Gastrocnemius medialis (tissue), 4 donors: ENCODE data around the gene RANBP10. TPM values are rescaled to one million over a fixed set of nuclear protein-coding genes. Genes with fewer than 3 reads are reported as not detected.

ENCODE experiments used
- ATAC-seq, 2 donors: fragments of 150-250 bp; one replicate each; pipeline ENCODE4 v1.9.1; 2016
- DNase-seq, 2 donors: peaks; one replicate each; pipeline ENCODE4 v3.0.0-alpha.2; 2019
- H3K27ac ChIP-seq, 4 donors: fragments of 200-600 bp; sonication (generic); 1 replicate in 1 of 4; 2 replicates in 3 of 4; pipeline ENCODE4 v1.5.1; 2016 to 2018; ENCODE audit warnings: mild to moderate bottlenecking in 2 of 4, moderate library complexity in 1 of 4
- H3K27me3 ChIP-seq, 3 donors: fragments of 200-600 bp; sonication (generic) in 2 of 3; 1 replicate in 1 of 3; 2 replicates in 2 of 3; pipeline versions ENCODE4 v1.5.1 to v1.6.0; 2016 to 2019; ENCODE audit warnings: mild to moderate bottlenecking in 1 of 3, moderate library complexity in 1 of 3
- H3K36me3 ChIP-seq, 2 donors: fragments of 200-600 bp; sonication (generic) in 1 of 2; one replicate each; pipeline ENCODE4 v1.5.1; 2017 to 2018
- H3K4me1 ChIP-seq, 2 donors: fragments of 200-600 bp; sonication (generic) in 1 of 2; one replicate each; pipeline ENCODE4 v1.5.1; 2016 to 2017; ENCODE audit warnings: mild to moderate bottlenecking in 2 of 2
- H3K4me3 ChIP-seq, 4 donors: fragments of 200-600 bp; sonication (generic) in 3 of 4; 1 replicate in 1 of 4; 2 replicates in 3 of 4; pipeline ENCODE4 v1.5.1; 2016 to 2019; ENCODE audit warnings: mild to moderate bottlenecking in 2 of 4
- H3K9me3 ChIP-seq, 3 donors: fragments of 200-600 bp; sonication (generic) in 2 of 3; 1 replicate in 1 of 3; 2 replicates in 2 of 3; pipeline ENCODE4 v1.5.1; 2016 to 2019
- POLR2A ChIP-seq, 2 donors: fragments of 450-650 bp; IDR thresholded peaks; one replicate each; pipeline ENCODE4 v1.6.1; 2017; ENCODE audit warnings: antibody characterized with exemption in 2 of 2, mild to moderate bottlenecking in 2 of 2, moderate library complexity in 2 of 2
- in situ Hi-C, 4 donors: fragments of 200-750 bp; cut with MboI; loops; one replicate each; pipeline versions ENCODE4 v1.15.0 to v1.8.0; 2017; ENCODE audit warnings: low sequenced_read_pairs in 4 of 4
- intact Hi-C: fragments of 100-400 bp; cut with DNase I; formaldehyde crosslinking; loops from one replicate; pipeline ENCODE4 v1.15.1; 2023; ENCODE audit warnings: low total_unique reads
- total RNA-seq, 4 donors: library from RNA; depleted of rRNA; stranded (reverse); fragments of >200 nt; gene quantifications; one replicate each; pipeline versions ENCODE4 v1.1.0 to v1.2.3, GENCODE V29; 2016
- TF ChIP-seq, protein P1 (sequence below), 5 experiments: fragments of 450-650 bp in 3 of 5; fragments of 200-600 bp in 2 of 5; sonication (generic) in 2 of 5; IDR thresholded peaks in 4 of 5; conservative IDR thresholded peaks in 1 of 5; 1 replicate in 4 of 5; 2 replicates in 1 of 5; pipeline ENCODE4 v1.5.1; 2016 to 2019; ENCODE audit warnings: antibody characterized with exemption in 5 of 5, mild to moderate bottlenecking in 3 of 5, moderate library complexity in 3 of 5

RANBP10 gene
- total RNA-seq, 4 donors from 2014 or later = 12.6 to 46.6 (median 14.8) TPM

DNA sequence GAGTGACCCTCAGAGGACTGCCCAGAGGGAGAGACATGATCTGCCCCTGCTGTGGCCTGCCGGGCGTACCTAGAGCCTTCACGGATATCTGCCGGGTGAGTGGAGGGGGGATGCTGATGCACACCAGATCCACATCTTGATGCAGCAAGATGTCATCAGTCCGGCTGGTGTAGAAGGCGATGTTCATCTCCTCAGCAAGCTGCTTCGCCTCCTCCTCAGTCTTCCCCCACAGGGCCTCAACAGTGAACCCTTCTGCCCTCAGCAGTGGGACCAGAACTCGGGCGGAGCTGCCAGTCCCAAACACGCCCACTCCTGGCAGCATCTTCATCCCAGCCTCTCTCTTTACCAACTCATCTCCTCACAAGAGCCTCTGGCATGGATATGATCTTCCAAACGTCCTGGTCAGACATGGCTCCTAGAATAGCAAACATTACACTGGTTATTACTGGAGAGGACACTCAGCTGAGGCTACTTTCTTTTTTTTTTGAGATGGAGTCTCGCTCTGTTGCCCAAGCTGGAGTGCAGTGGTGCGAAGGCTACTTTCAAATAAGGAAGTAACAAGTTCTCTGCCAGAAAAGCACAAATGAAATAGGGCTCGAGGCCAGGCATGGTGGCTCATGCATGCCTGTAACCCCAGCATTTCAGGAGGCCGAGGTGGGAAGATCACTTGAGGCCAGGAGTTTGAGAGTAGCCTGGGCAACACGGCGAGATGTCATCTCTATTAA, 120.8 kb downstream of the RANBP10 start:
- ATAC-seq = no peak
- TF ChIP-seq POLR2A (IDR thresholded peaks at IDR 0.05) = no peak
- TF ChIP-seq, protein P1, sequence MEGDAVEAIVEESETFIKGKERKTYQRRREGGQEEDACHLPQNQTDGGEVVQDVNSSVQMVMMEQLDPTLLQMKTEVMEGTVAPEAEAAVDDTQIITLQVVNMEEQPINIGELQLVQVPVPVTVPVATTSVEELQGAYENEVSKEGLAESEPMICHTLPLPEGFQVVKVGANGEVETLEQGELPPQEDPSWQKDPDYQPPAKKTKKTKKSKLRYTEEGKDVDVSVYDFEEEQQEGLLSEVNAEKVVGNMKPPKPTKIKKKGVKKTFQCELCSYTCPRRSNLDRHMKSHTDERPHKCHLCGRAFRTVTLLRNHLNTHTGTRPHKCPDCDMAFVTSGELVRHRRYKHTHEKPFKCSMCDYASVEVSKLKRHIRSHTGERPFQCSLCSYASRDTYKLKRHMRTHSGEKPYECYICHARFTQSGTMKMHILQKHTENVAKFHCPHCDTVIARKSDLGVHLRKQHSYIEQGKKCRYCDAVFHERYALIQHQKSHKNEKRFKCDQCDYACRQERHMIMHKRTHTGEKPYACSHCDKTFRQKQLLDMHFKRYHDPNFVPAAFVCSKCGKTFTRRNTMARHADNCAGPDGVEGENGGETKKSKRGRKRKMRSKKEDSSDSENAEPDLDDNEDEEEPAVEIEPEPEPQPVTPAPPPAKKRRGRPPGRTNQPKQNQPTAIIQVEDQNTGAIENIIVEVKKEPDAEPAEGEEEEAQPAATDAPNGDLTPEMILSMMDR (IDR thresholded peaks at IDR 0.05 in 4 of 5, conservative IDR thresholded peaks at IDR 0.05 in 1 of 5) = no peak
- Histone ChIP-seq H3K9me3 (no peaks in the 10 kb centered on the region), H3K4me1 (peaks cover 0 to 5% of the 10 kb centered on the region in 2 donors), H3K4me3 (no peak overlapping the region), H3K27ac (peak overlapping the region; percentile 18 to 49 (median 34)), H3K36me3 (peaks cover 0 to 11% of the 10 kb centered on the region in 2 donors), H3K27me3 (no peaks in the 10 kb centered on the region)
- intact Hi-C loops (no loop called here), in situ Hi-C loops (loop anchor here in 1 of 4 donors (25.0 kb wide), 1 partner anchor 352 kb away; no protein-coding TSS in a partner anchor)
- DNase-seq = no peak

- H3K9me3 ChIP-seq = no peaks in the 10 kb centered on the region
These were observed 122.6 kb downstream of the RANBP10 start for GRCh38 chr16:67683767-67684166.

DNA sequence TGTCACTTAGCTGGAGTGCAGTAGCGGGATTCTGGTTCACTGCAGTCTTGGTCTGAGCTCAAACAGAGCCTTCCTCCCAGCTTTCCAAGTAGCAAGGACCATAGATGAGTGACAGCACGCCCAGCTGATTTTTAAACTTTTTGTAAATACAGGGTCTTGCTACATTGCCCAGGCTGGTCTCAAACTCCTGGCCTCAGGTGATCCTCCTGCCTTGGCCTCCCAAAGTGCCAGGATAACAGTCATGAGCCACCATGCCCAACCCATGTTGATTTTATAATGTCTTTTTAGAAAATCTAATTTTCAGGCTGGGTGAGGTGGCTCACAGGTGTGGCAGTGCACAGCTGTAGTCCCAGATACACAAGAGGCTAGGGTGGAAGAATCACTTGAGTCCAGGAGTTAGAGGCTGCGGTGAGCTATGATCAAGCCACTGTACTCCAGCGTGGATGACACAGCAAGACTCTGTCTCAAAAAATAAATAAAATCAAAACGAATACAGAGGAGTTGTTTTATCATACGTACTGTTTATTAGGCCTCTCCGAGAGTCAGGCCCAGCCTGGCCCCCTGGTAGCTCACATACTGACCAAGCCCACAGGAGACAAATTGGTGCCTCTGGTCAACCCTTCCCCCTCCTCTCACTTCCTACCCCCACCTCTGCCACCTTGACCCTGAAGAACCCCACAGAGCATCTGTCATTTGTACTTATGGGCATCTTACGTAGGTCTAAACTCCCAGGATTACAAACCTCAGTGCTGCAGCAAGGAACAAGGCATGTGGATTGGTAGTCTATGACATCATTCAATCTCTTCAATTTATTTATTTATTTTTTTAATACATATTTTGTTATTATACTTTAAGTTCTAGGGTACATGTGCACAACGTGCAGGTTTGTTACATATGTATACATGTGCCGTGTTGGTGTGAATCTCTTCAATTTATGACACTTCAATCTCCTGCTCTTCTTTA, 126.1 kb downstream of the RANBP10 start:
- Histone ChIP-seq H3K36me3 (peaks cover 0 to 8% of the 10 kb centered on the region in 2 donors), H3K27me3 (no peaks in the 10 kb centered on the region), H3K4me1 (peaks cover 0 to 9% of the 10 kb centered on the region in 2 donors), H3K27ac (no peak overlapping the region), H3K4me3 (no peak overlapping the region), H3K9me3 (no peaks in the 10 kb centered on the region)
- no peak for TF ChIP-seq POLR2A (IDR thresholded peaks at IDR 0.05)
- TF ChIP-seq, protein P1 (IDR thresholded peaks at IDR 0.05 in 4 of 5, conservative IDR thresholded peaks at IDR 0.05 in 1 of 5) = no peak
- intact Hi-C loops (loop anchor here (10.0 kb wide), 1 partner anchor 245 kb away; no protein-coding TSS in a partner anchor), in situ Hi-C loops (loop anchor here in 1 of 4 donors (25.0 kb wide), 1 partner anchor 357 kb away; no protein-coding TSS in a partner anchor)
- DNase-seq (no peak), ATAC-seq (no peak)

More at GRCh38 chr16:67683767-67684166, 122.6 kb downstream of the RANBP10 start:
- H3K27me3 ChIP-seq = no peaks in the 10 kb centered on the region
- ATAC-seq = no peak
- no peak for TF ChIP-seq POLR2A (IDR thresholded peaks at IDR 0.05)
- TF ChIP-seq, protein P1 (IDR thresholded peaks at IDR 0.05 in 4 of 5, conservative IDR thresholded peaks at IDR 0.05 in 1 of 5) = no peak
- peaks cover 0 to 6% of the 10 kb centered on the region in 2 donors for H3K4me1 ChIP-seq
- no peak overlapping the region for H3K4me3 ChIP-seq
- in situ Hi-C loops (loop anchor here in 1 of 4 donors (25.0 kb wide), 1 partner anchor 354 kb away; no protein-coding TSS in a partner anchor), intact Hi-C loops (no loop called here)
- no peak for DNase-seq
- no peak overlapping the region for H3K27ac ChIP-seq
- peaks cover 0 to 11% of the 10 kb centered on the region in 2 donors for H3K36me3 ChIP-seq

DNA sequence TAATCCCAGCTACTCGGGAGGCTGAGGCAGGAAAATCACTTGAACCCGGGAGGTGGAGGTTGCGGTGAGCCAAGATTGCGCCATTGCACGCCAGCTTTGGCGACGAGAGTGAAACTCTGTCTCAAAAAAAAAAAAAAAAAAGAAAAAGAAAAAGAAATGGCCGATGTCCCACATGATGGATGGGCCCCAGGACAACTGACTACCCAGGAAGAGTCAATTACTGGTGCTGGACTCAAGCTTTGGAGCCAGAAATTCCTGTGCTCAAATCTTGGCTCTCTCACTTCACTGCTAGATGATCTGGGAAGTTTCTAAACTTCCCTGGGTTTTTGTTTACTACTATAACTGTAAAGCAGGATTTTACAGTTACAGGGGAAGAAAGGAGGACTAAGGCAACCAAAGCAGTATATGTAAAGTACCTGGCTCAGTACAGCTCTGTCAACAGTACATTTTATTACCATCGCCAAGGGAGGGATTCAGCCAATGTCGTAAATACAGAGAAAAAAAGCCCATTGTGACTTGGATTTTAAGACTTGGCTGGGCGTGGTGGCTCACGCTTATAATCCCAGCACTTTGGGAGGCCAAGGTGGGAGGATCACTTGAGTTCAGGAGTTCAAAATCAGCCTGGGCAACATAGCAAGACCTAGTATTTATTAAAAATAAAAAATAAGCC, 127.9 kb downstream of the RANBP10 start:
- TF ChIP-seq, protein P1 (IDR thresholded peaks at IDR 0.05 in 4 of 5, conservative IDR thresholded peaks at IDR 0.05 in 1 of 5) = no peak
- no peak for TF ChIP-seq POLR2A (IDR thresholded peaks at IDR 0.05)
- no peak for ATAC-seq
- no peak overlapping the region for H3K27ac ChIP-seq
- no peaks in the 10 kb centered on the region for H3K9me3 ChIP-seq
- in situ Hi-C loops (loop anchor here in 1 of 4 donors (25.0 kb wide), 1 partner anchor 359 kb away; no protein-coding TSS in a partner anchor), intact Hi-C loops (loop anchor here (10.0 kb wide), 1 partner anchor 246 kb away; no protein-coding TSS in a partner anchor)
- peaks cover 1 to 20% of the 10 kb centered on the region in 2 donors for H3K4me1 ChIP-seq
- no peak overlapping the region for H3K4me3 ChIP-seq
- no peaks in the 10 kb centered on the region for H3K36me3 ChIP-seq
- no peaks in the 10 kb centered on the region for H3K27me3 ChIP-seq
- DNase-seq = no peak
